Prostate gland (tissue), 2 donors: ENCODE measurements around the gene CILP2.

ENCODE experiments used
- CTCF ChIP-seq, 4 experiments: fragments of 200-600 bp in 2 of 4; fragments of 450-650 bp in 2 of 4; sonication (generic) in 2 of 4; IDR thresholded peaks; 1 replicate in 3 of 4; 2 replicates in 1 of 4; pipeline ENCODE4 v1.5.1; 2016 to 2019; ENCODE audit warnings: antibody characterized with exemption in 4 of 4, mild to moderate bottlenecking in 2 of 4, moderate library complexity in 2 of 4
- POLR2A ChIP-seq: fragments of 450-650 bp; IDR thresholded peaks from one replicate; pipeline ENCODE4 v1.6.1; 2016; ENCODE audit warnings: antibody characterized with exemption, mild to moderate bottlenecking

GRCh38 chr19:19534556-19535265, 3.4 kb upstream of the CILP2 start:
- TF ChIP-seq CTCF (IDR thresholded peaks at IDR 0.05) (no peak), POLR2A (no peak)
